Measurements from ENCODE around the gene FBXO10. TPM values are rescaled to one million over a fixed set of nuclear protein-coding genes. Genes with fewer than 3 reads are reported as not detected.

The FBXO10 gene
- total RNA-seq, 1 experiment from 2014 or later, result 5.3 TPM

DNA sequence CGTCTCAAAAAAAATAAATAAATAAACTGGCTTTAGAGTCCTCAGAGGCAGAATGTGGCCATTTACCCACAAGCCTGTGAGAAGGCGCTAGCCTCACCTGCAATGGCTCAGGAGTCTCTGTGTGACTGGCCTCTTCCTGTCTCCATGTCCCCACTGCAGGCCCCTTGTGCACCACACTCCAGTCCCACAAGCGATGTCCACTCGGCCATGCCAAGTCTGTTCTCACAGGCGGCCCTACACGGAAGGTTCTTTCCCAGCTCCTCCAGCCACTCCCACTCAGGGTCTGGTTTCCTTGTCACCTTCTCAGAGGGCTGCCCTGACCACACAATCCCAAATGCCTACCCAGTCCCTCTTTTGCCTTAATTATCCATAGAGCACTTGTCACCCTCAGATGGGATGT, 52.3 kb downstream of the FBXO10 start:
- Histone ChIP-seq H3K4me3 (replicated peaks in 1 of 2; ENCODE audit: low read depth in 1 of 2, low read length in 2 of 2) (no peak overlapping the region), H2AFZ (ENCODE audit: low read depth, low read length, poor library complexity, severe bottlenecking) (no peak overlapping the region), H3K9me3 (ENCODE audit: control insufficient read depth in 1 of 2, insufficient read depth in 1 of 2, low read depth in 1 of 2, low read length in 2 of 2) (no peaks in the 10 kb centered on the region), H3K9ac (ENCODE audit: low read length) (no peak overlapping the region), H3K36me3 (ENCODE audit: control insufficient read depth in 1 of 2, insufficient read depth in 2 of 2, low read length in 2 of 2) (peaks cover 0 to 9% of the 10 kb centered on the region in 2 experiments; a peak in 1 of 4 replicates), H3K4me1 (ENCODE audit: control insufficient read depth in 1 of 2, insufficient read depth in 2 of 2, low read length in 2 of 2) (no peaks in the 10 kb centered on the region), H4K20me1 (ENCODE audit: insufficient read depth) (no peaks in the 10 kb centered on the region), H3K9me2 (ENCODE audit: insufficient read depth) (no peaks in the 10 kb centered on the region), H3K27ac (ENCODE audit: low read depth, low read length) (no peak overlapping the region), H3K4me2 (ENCODE audit: low read length) (no peak overlapping the region), H3K79me2 (ENCODE audit: insufficient read depth, low read length) (no peaks in the 10 kb centered on the region), H3K27me3 (ENCODE audit: insufficient read depth, low read length) (no peaks in the 10 kb centered on the region)
- TF ChIP-seq SRF (IDR thresholded peaks at IDR 0.05; ENCODE audit: low read depth), result no peak
- TF ChIP-seq POLR2AphosphoS5 (IDR thresholded peaks at IDR 0.05; ENCODE audit: low read depth, low read length), result no peak
- TF ChIP-seq ZFX (IDR thresholded peaks at IDR 0.05), result no peak
- TF ChIP-seq REST (IDR thresholded peaks at IDR 0.05; ENCODE audit: low read depth), result no peak
- no peak for TF ChIP-seq FOSL1 (IDR thresholded peaks at IDR 0.05; ENCODE audit: low read depth)
- TF ChIP-seq, protein P1, sequence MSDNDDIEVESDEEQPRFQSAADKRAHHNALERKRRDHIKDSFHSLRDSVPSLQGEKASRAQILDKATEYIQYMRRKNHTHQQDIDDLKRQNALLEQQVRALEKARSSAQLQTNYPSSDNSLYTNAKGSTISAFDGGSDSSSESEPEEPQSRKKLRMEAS (IDR thresholded peaks at IDR 0.05), result no peak
- no peak for TF ChIP-seq YY1 (IDR thresholded peaks at IDR 0.05; ENCODE audit: extremely low read depth, insufficient replicate concordance, low read depth, low read length)
- TF ChIP-seq, protein P2, sequence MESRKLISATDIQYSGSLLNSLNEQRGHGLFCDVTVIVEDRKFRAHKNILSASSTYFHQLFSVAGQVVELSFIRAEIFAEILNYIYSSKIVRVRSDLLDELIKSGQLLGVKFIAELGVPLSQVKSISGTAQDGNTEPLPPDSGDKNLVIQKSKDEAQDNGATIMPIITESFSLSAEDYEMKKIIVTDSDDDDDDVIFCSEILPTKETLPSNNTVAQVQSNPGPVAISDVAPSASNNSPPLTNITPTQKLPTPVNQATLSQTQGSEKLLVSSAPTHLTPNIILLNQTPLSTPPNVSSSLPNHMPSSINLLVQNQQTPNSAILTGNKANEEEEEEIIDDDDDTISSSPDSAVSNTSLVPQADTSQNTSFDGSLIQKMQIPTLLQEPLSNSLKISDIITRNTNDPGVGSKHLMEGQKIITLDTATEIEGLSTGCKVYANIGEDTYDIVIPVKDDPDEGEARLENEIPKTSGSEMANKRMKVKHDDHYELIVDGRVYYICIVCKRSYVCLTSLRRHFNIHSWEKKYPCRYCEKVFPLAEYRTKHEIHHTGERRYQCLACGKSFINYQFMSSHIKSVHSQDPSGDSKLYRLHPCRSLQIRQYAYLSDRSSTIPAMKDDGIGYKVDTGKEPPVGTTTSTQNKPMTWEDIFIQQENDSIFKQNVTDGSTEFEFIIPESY (IDR thresholded peaks at IDR 0.05; ENCODE audit: extremely low read depth, insufficient replicate concordance, low read length), result no peak
- CTCF ChIA-PET, result no interaction called here
- ATAC-seq, result no peak
- no peak for DNase-seq (ENCODE audit: low read depth, low spot score)
- RAD21 ChIA-PET (ENCODE audit: low non-redundant PET in 1 of 2, low total read pairs in 2 of 2, uncharacterized antibody in 2 of 2, unreplicated experiment in 2 of 2), result no interaction called here
- POLR2A ChIA-PET, result no interaction called here
- intact Hi-C loops (cut with micrococcal nuclease), result no loop called here
- BruUV-seq (replicated peaks), result no TSS peak
